Measurements from ENCODE around the gene ERCC6L.

Gene ERCC6L

DNA sequence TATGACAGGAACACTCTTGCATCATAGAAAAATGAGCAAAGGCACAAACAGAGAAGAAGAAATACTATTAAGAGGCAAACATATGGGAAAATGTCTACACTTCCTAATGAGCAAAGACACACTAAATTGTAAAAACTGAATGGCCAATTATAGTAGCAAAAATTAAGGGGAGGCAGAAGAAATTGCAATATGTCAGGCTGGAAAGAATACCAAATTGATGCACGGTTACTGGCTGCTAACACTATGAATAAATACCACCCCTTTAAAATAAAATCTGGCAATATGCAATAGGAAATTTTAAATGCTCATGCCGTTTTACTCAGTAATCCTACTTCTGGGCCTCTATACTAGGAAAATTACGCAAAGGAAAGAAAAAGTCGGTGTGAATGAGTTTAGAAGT, 73.3 kb downstream of the ERCC6L start:
- no peak for DNase-seq

DNA sequence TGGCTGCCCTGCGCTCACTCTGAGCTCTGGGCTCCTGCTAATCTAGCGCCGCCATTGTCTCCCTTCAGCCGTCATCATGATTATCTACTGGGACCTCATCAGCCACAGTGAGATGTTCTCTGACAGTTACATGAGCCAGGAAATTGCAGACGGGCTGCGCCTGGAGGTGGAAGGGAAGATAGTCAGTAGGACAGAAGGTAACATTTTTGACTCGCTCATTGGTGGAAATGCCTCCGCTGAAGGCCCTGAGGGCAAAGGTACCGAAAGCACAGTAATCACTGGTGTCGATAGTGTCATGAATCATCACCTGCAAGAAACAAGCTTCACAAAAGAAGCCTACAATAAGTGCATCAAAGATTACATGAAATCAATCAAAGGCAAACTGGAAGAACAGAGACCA, 79.1 kb downstream of the ERCC6L start:
- DNase-seq: no peak

DNA sequence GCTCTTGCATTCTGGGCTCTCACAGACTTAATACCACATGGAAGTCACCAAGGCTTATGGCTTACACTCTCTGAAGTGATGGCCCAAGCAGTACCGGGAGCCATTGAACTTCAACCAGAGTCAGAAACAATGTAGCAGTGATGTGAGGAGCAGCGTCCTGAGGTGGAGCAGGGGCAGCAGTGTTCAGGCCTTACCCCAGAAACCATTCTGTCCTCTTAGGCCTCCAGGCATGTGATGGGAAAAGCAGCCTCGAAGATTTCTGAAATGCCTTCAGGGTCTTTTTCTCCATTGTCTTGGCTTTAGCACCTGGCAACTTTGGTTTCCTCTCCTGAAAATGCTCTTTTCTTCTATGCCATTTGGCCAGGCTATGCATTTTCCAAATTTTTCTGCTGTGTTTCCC, 80.1 kb downstream of the ERCC6L start:
- DNase-seq: no peak

All from activated CD4-positive, CD25-positive, alpha-beta regulatory T cell treated with anti-CD3 and anti-CD28 coated beads, Interleukin-2, amount 50 U/mL, for 72 hours (primary cell).